GM13977 (cell line): ENCODE results near the gene ESCO1.
A peak's percentile ranks its signal among the peaks of the same experiment; 100 is the strongest.

ENCODE experiments used
- DNase-seq: peaks from one replicate; pipeline ENCODE4 v3.0.0; 2012; ENCODE audit warnings: low spot score
- CTCF ChIP-seq: IDR thresholded peaks from 2 replicates; pipeline ENCODE4 v1.5.1; 2012; ENCODE audit warnings: mild to moderate bottlenecking, control low read depth; ENCODE audit not compliant: insufficient read depth; ENCODE audit errors: extremely low read depth, missing control alignments
- in situ Hi-C: fragments of 300-500 bp; cut with MboI; formaldehyde crosslinking; loops from one replicate; pipeline ENCODE4 v1.12.0; 2022; ENCODE audit warnings: low sequenced_read_pairs, low pct_unique_long_range_greater_than_20kb, mixed read lengths, inconsistent platforms; ENCODE audit not compliant: unreplicated experiment

ESCO1 gene

DNA sequence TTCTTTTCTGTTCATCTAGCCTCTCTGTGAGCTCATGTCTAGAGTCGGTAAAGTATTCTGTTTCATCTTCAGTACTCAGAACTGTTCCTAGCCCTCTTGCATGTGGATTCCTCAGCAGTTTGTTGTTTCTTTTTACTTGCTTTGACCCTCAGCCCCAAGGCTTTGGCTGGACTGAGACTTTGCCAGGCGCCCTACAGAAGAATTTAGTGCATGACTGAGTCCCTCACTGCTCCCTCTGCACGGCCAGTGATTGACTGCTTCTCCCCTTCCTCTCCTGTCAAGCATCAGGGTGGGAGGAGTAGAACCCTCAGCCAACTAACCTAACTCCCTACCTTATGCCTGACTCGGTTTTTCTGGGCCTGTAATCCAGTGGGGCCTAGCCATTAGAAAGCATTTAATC, 109.8 kb downstream of the ESCO1 start:
- in situ Hi-C loops, result no loop called here
- TF ChIP-seq CTCF, result no peak
- DNase-seq, result no peak

- in situ Hi-C loops, result no loop called here
- no peak for DNase-seq
- no peak for TF ChIP-seq CTCF
These were observed 110.5 kb downstream of the ESCO1 start for GRCh38 chr18:21489919-21490495.

- peak; percentile 70 for DNase-seq
- TF ChIP-seq CTCF, result peak; percentile 72
- in situ Hi-C loops, result no loop called here
These were observed 111.3 kb downstream of the ESCO1 start for GRCh38 chr18:21489119-21489750.

DNA sequence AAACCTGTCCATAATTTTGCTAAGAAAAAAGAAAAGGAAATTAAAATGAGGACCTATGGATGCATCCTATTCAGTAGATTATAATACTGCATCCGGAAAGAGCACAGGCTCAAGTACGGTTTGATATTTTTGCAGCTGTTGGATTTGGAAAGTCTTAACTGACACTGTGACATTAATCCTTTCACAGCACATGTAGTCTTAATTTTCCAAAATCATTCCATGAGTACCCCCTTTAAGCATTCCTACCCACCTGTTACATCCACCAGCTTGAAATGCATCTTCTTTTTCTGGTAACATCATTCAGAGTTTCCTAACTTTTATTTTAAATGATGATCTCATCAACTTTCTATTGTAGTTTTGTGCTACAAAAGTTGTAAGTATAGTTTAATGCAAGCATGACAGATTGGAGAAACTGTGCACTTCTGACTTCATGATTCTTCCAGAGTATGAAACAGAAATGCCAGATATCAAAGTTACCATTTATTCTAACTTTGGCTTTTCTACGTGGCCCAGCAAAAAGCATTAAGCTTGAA, 113.5 kb downstream of the ESCO1 start:
- TF ChIP-seq CTCF, result no peak
- DNase-seq, result no peak
- in situ Hi-C loops, result no loop called here

DNA sequence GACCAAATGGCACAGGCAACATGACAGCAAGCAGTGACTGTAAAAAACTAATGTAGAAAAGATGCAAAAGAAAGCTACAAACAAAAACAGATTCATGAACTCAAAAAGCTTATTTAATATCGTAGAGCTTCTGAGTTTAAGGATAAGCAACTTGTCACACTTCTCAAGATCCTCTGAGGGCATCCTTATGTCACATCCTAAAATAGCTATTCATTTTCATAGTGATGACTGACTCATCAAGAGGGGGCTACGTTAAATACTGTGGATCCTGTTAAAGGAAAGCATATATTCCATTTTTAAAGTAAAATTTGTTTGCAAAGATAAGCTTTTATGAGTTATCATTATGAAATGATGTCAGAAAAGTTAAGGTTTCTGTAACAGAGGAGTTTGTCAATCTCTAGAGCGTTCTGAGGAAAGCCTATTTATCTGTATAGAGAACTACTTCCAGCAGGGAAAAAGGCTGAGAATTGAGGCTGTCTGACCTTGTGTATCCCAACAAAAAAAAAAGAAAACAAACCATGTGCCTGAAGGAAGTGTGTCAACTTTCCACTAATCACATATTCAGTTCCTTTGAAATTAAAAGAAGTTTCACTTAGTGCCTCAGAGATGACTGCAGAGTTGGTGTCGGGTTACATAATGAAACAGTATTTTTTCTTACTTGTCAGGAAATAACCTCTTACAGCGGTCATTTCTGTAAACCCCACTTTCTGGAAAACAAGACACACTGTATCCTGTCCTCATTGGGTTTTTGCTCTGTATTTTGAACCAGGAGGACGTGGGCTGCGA, 115.5 kb downstream of the ESCO1 start:
- no peak for TF ChIP-seq CTCF
- DNase-seq, result no peak
- in situ Hi-C loops, result no loop called here

GRCh38 chr18:21483051-21483450, 117.5 kb downstream of the ESCO1 start:
- TF ChIP-seq CTCF, result no peak
- no peak for DNase-seq
- in situ Hi-C loops, result no loop called here
